ENCODE data around the gene GPHN. TPM values are rescaled to one million over a fixed set of nuclear protein-coding genes. Genes with fewer than 3 reads are reported as not detected.

The GPHN gene
- total and polyA plus RNA-seq, 2 of the 8 experiments (the other 6 are each of a cell fraction or from before 2014, with no cell fraction given), result 6.0 to 16.0 TPM

DNA sequence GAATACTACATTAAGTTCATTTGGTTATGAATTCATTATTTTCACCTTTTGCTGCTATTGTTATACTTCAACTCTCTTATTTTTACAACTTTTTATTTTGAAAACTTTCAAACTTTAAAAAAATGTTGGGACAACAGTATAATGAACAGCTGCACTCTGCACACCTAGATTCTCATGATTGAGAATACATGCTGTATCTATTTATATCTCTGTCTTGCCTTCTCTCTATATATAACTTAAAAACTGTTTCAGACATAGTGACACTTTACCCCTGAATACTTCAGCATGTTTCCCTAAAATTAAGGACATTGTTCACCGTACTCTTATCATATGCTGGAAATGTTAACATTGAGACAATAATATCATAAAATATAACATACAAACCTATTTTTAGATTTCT lies 237.1 kb downstream of the GPHN start:
- no peak overlapping the region for H3K14ac ChIP-seq (ENCODE audit: insufficient read length)
- no peak overlapping the region for H3K4me2 ChIP-seq (ENCODE audit: insufficient read depth in 1 of 2, low read depth in 2 of 2, low read length in 2 of 2)
- no peaks in the 10 kb centered on the region for H4K20me1 ChIP-seq (replicated peaks in 1 of 2; ENCODE audit: control insufficient read depth in 1 of 2, insufficient read depth in 2 of 2, low read length in 2 of 2)
- H3K27me3 ChIP-seq (replicated peaks in 1 of 4; ENCODE audit: control insufficient read depth in 3 of 4, extremely low read depth in 1 of 4, insufficient read depth in 3 of 4, low read length in 3 of 4), result no peaks in the 10 kb centered on the region
- H3K18ac ChIP-seq (ENCODE audit: extremely low read depth, low read length), result no peak overlapping the region
- H2BK120ac ChIP-seq (replicated peaks; ENCODE audit: low read depth, low read length), result no peak overlapping the region
- CTCF ChIA-PET (ENCODE audit: partially characterized antibody), result interaction anchor here (0.6 to 2.0 kb wide), 3 partner anchors 11 to 231 kb away, joined by 4 to 11 read pairs (median 5); no protein-coding TSS in a partner anchor
- no peak overlapping the region for H2BK20ac ChIP-seq (ENCODE audit: low read length)
- no peaks in the 10 kb centered on the region for H3K36me3 ChIP-seq (ENCODE audit: control insufficient read depth in 2 of 4, insufficient read depth in 4 of 4, low read length in 3 of 4)
- H3K23ac ChIP-seq (ENCODE audit: insufficient read length), result no peak overlapping the region
- FAIRE-seq (no peak), DNase-seq (ENCODE audit: low read depth in 1 of 2, low spot score in 2 of 2) (no peak)
- no peak overlapping the region for H2BK12ac ChIP-seq (ENCODE audit: low read depth, low read length)
- no peak overlapping the region for H2BK5ac ChIP-seq (ENCODE audit: low read depth, low read length)
- no peaks in the 10 kb centered on the region for H3K9me3 ChIP-seq (ENCODE audit: insufficient read depth in 2 of 2, low read depth in 1 of 2, low read length in 1 of 2)
- H3K4me1 ChIP-seq (replicated peaks in 1 of 4; ENCODE audit: control insufficient read depth in 3 of 4, insufficient read depth in 4 of 4, low read length in 3 of 4), result no peaks in the 10 kb centered on the region
- H3K4me3 ChIP-seq (ENCODE audit: extremely low read depth in 1 of 4, insufficient read depth in 2 of 4, low read depth in 3 of 4, low read length in 4 of 4), result no peak overlapping the region
- H2AFZ ChIP-seq (ENCODE audit: low read length), result no peak overlapping the region
- no peak overlapping the region for H4K8ac ChIP-seq (ENCODE audit: extremely low read depth, insufficient read depth, low read length)
- POLR2A ChIA-PET (ENCODE audit: partially characterized antibody), result no interaction called here
- H3K27ac ChIP-seq (ENCODE audit: low read depth, low read length), result no peak overlapping the region
- H3K23me2 ChIP-seq (ENCODE audit: low read depth, low read length), result no peaks in the 10 kb centered on the region
- no peak overlapping the region for H3K4ac ChIP-seq (replicated peaks; ENCODE audit: insufficient read length, low read depth, low read length)
- H3K9ac ChIP-seq (replicated peaks in 1 of 4; ENCODE audit: extremely low read depth in 1 of 4, low read depth in 3 of 4, low read length in 3 of 4), result no peak overlapping the region
- H2BK15ac ChIP-seq (ENCODE audit: low read length), result no peak overlapping the region
- H4K91ac ChIP-seq (replicated peaks; ENCODE audit: insufficient read length, low read length), result no peak overlapping the region
- H2AK5ac ChIP-seq (ENCODE audit: low read depth, low read length), result no peak overlapping the region
- no peaks in the 10 kb centered on the region for H3K79me2 ChIP-seq (ENCODE audit: control insufficient read depth in 1 of 2, insufficient read depth in 2 of 2, low read length in 2 of 2)
- WGBS, 2 experiments (ENCODE audit: extremely low coverage in 1 of 2, insufficient coverage in 1 of 2, insufficient read length in 1 of 2, insufficient replicate concordance in 2 of 2, low coverage in 1 of 2, low lambda C conversion rate in 2 of 2, missing lambda C conversion rate in 1 of 2), result 79% methylated on average over 1 of the region's 1 CpG; no CpG with 5 or more reads in 1 of the 2 experiments
- no peak overlapping the region for H3K56ac ChIP-seq (replicated peaks; ENCODE audit: insufficient read length, low read depth, low read length)
- no peak overlapping the region for H4K5ac ChIP-seq (ENCODE audit: insufficient read length, low read depth, low read length)
- H3K79me1 ChIP-seq (ENCODE audit: low read depth, low read length), result no peaks in the 10 kb centered on the region
- TF ChIP-seq EZH2 (IDR thresholded peaks at IDR 0.05; ENCODE audit: low read depth, low read length, severe bottlenecking), result no peak
- TF ChIP-seq SUZ12 (IDR thresholded peaks at IDR 0.05; ENCODE audit: low read length), result no peak
- no peak for TF ChIP-seq RAD21 (IDR thresholded peaks at IDR 0.05 in 1 of 2, conservative IDR thresholded peaks at IDR 0.05 in 1 of 2; ENCODE audit: low read depth in 2 of 2, low read length in 2 of 2)
- TF ChIP-seq SIN3A (conservative IDR thresholded peaks at IDR 0.05 in 1 of 2, IDR thresholded peaks at IDR 0.05 in 1 of 2; ENCODE audit: low read depth in 1 of 2, low read length in 2 of 2), result no peak
- TF ChIP-seq CBX8 (IDR thresholded peaks at IDR 0.05; ENCODE audit: borderline replicate concordance, low read depth, low read length), result no peak
- TF ChIP-seq PHF8 (conservative IDR thresholded peaks at IDR 0.05; ENCODE audit: low read depth, low read length), result no peak

All from H1 (cell line).